HepG2 (cell line): Measurements from ENCODE around the gene LOXL3.

ENCODE experiments used
- KLF16 ChIP-seq, 2 experiments: sonication (generic) in 1 of 2; formaldehyde crosslinking in 1 of 2; IDR thresholded peaks; 2 replicates each; pipeline versions ENCODE4 v1.6.1 to v1.8.0; 2016 to 2023; ENCODE audit warnings: missing genetic modification reagents in 2 of 2, missing compliant biosample characterization in 1 of 2
- TOE1 ChIP-seq: sonication (generic); formaldehyde crosslinking; IDR thresholded peaks from 2 replicates; pipeline ENCODE4 v1.4.0; 2020; ENCODE audit warnings: mild to moderate bottlenecking, missing genetic modification reagents
- TF ChIP-seq, protein P1 (sequence below): sonication (generic); formaldehyde crosslinking; IDR thresholded peaks from 2 replicates; pipeline ENCODE4 v1.5.0; 2020; ENCODE audit warnings: mild to moderate bottlenecking, missing genetic modification reagents, moderate library complexity

DNA sequence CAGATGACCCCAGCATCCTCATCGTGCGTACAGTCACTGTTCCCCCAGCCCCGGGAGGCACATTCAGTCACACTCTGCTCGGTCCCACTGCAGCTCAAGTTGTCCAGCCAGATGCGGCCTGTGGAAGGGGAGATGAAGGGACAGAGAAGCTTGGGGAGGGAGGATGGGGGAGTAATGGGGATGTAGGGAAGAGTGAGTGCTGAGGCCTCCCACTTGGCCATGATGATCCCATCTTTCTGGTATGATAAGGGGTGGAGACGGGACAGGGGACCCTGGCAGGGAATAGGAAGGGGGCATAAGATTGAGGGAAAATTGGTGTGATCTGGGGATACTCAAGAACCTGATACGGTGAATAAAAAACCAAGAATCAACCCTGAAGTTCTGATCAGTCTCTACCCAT is 3.5 kb downstream of the LOXL3 start:
- TF ChIP-seq KLF16 (CRISPR knock-in tag; IDR thresholded peaks at IDR 0.05) (no peak), TOE1 (no peak)
- TF ChIP-seq, protein P1, sequence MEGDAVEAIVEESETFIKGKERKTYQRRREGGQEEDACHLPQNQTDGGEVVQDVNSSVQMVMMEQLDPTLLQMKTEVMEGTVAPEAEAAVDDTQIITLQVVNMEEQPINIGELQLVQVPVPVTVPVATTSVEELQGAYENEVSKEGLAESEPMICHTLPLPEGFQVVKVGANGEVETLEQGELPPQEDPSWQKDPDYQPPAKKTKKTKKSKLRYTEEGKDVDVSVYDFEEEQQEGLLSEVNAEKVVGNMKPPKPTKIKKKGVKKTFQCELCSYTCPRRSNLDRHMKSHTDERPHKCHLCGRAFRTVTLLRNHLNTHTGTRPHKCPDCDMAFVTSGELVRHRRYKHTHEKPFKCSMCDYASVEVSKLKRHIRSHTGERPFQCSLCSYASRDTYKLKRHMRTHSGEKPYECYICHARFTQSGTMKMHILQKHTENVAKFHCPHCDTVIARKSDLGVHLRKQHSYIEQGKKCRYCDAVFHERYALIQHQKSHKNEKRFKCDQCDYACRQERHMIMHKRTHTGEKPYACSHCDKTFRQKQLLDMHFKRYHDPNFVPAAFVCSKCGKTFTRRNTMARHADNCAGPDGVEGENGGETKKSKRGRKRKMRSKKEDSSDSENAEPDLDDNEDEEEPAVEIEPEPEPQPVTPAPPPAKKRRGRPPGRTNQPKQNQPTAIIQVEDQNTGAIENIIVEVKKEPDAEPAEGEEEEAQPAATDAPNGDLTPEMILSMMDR (CRISPR knock-in tag), result no peak
